Testis (tissue), 3 donors: Measurements from ENCODE around the gene DCTD. TPM values are rescaled to one million over a fixed set of nuclear protein-coding genes. Genes with fewer than 3 reads are reported as not detected.

Experiments used
- DNase-seq: peaks from one replicate; pipeline ENCODE4 v3.0.0-alpha.2; 2019
- H3K27ac ChIP-seq, 2 donors: fragments of 200-600 bp; sonication (generic); one replicate each; pipeline ENCODE4 v1.5.1; 2019
- H3K27me3 ChIP-seq: fragments of 200-600 bp; sonication (generic); one replicate; pipeline ENCODE4 v1.5.1; 2019
- H3K36me3 ChIP-seq: fragments of 200-600 bp; sonication (generic); one replicate; pipeline ENCODE4 v1.5.1; 2017; ENCODE audit warnings: low read depth; ENCODE audit errors: missing control alignments
- H3K4me1 ChIP-seq: fragments of 200-600 bp; sonication (generic); one replicate; pipeline ENCODE4 v1.5.1; 2019
- H3K4me3 ChIP-seq, 2 donors: fragments of 200-600 bp; sonication (generic); one replicate each; pipeline ENCODE4 v1.5.1; 2017 to 2019
- H3K9me3 ChIP-seq: fragments of 200-600 bp; sonication (generic); one replicate; pipeline ENCODE4 v1.5.1; 2017
- POLR2A ChIP-seq: fragments of 450-650 bp; IDR thresholded peaks from one replicate; pipeline ENCODE4 v1.6.1; 2017; ENCODE audit warnings: antibody characterized with exemption, mild to moderate bottlenecking, moderate library complexity
- WGBS, 2 donors: methylation state at CpG; one replicate each; pipeline ENCODE4 v1.1.5; 2018; 5-methylcytosine and 5-hydroxymethylcytosine counted together
- intact Hi-C: fragments of 100-400 bp; cut with DNase I; formaldehyde crosslinking; loops from one replicate; pipeline ENCODE4 v1.15.1; 2023; ENCODE audit warnings: low total_unique reads
- polyA plus RNA-seq: library from polyadenylated mRNA; stranded (reverse); fragments of 350-450 nt; fragmentation: Illumina TruSeq; extraction: RNeasy Lipid Tissue Mini Kit (QIAGEN cat#74804); gene quantifications from one replicate; pipeline ENCODE4 v1.2.3, GENCODE V29; 2014; ENCODE audit warnings: low read depth, low replicate concordance; ENCODE audit not compliant: insufficient read depth
- total RNA-seq, 2 donors: library from RNA; depleted of rRNA; stranded (reverse); fragments of >200 nt; gene quantifications; one replicate each; pipeline ENCODE4 v1.2.3, GENCODE V29; 2016
- TF ChIP-seq, protein P1 (sequence below), 3 experiments: fragments of 450-650 bp in 2 of 3; fragments of 200-600 bp in 1 of 3; sonication (generic) in 1 of 3; IDR thresholded peaks; one replicate each; pipeline ENCODE4 v1.5.1; 2016 to 2019; ENCODE audit warnings: antibody characterized with exemption in 3 of 3, mild to moderate bottlenecking in 2 of 3, moderate library complexity in 1 of 3

The DCTD gene
- total and polyA plus RNA-seq, 3 donors from 2014 or later = 41.8 to 56.5 (median 45.6) TPM

DNA sequence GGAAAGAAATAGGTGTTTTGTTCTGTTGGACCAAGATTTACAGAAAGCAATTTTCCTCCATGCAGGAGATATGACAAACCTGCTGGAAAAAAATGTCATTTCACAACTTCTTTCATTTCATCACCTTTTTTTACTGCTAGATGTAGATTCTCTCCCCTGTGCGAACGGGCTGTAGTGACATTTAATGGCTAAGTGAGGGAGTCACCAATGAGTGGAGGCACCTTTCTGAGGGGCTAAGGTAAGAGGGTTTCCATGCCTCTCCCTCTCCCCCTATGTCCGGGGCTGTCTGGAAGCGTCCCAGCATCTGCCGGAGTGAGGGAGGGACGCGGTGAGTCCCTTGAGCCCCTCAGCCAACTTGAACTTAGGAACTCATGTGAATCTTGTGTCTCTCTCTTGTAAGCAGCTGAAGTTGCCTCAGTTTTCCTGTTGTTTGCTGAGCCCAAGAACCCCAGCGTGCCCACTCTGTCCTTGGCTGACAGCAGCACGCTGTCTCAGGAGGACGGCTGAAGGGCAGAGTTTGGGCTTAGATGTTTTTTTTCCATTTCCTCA is 42.3 kb downstream of the DCTD start:
- DNase-seq = no peak
- no peak for TF ChIP-seq POLR2A
- TF ChIP-seq, protein P1, sequence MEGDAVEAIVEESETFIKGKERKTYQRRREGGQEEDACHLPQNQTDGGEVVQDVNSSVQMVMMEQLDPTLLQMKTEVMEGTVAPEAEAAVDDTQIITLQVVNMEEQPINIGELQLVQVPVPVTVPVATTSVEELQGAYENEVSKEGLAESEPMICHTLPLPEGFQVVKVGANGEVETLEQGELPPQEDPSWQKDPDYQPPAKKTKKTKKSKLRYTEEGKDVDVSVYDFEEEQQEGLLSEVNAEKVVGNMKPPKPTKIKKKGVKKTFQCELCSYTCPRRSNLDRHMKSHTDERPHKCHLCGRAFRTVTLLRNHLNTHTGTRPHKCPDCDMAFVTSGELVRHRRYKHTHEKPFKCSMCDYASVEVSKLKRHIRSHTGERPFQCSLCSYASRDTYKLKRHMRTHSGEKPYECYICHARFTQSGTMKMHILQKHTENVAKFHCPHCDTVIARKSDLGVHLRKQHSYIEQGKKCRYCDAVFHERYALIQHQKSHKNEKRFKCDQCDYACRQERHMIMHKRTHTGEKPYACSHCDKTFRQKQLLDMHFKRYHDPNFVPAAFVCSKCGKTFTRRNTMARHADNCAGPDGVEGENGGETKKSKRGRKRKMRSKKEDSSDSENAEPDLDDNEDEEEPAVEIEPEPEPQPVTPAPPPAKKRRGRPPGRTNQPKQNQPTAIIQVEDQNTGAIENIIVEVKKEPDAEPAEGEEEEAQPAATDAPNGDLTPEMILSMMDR (IDR thresholded peaks at IDR 0.05) = no peak
- H3K36me3 ChIP-seq = no peaks in the 10 kb centered on the region
- no peaks in the 10 kb centered on the region for H3K9me3 ChIP-seq
- no peak overlapping the region for H3K27ac ChIP-seq
- no peaks in the 10 kb centered on the region for H3K27me3 ChIP-seq
- 92 to 97% methylated on average over 10 of the region's 10 CpGs for WGBS, 2 donors
- no peaks in the 10 kb centered on the region for H3K4me1 ChIP-seq
- no peak overlapping the region for H3K4me3 ChIP-seq
- intact Hi-C loops = no loop called here

DNA sequence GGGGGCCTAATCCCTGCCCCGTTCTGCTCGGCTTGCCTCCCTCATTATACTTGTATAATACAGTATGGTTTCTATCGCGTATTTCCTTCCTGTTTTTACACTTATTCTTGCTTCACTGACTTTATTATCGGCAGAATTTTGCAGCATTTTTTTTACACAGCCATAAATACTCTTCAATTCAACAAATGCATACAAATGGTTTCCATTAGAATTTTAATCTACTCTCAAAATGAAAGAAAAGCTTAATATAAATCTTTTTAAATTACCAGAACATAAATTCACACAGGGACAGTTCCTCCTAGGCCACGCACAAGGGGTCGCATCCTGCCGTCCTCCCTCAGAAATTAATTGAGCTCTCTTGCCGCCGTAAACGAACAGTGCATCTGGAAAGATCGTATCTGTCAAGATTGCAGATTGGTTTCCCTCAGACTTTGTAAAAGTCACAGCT is 42.9 kb downstream of the DCTD start:
- H3K4me3 ChIP-seq = no peak overlapping the region
- H3K36me3 ChIP-seq = no peaks in the 10 kb centered on the region
- no peaks in the 10 kb centered on the region for H3K27me3 ChIP-seq
- TF ChIP-seq POLR2A = no peak
- TF ChIP-seq, protein P1 (IDR thresholded peaks at IDR 0.05) = no peak
- intact Hi-C loops = no loop called here
- no peak for DNase-seq
- no peaks in the 10 kb centered on the region for H3K9me3 ChIP-seq
- no peak overlapping the region for H3K27ac ChIP-seq
- 86 to 88% methylated on average over 12 of the region's 12 CpGs for WGBS, 2 donors
- no peaks in the 10 kb centered on the region for H3K4me1 ChIP-seq

DNA sequence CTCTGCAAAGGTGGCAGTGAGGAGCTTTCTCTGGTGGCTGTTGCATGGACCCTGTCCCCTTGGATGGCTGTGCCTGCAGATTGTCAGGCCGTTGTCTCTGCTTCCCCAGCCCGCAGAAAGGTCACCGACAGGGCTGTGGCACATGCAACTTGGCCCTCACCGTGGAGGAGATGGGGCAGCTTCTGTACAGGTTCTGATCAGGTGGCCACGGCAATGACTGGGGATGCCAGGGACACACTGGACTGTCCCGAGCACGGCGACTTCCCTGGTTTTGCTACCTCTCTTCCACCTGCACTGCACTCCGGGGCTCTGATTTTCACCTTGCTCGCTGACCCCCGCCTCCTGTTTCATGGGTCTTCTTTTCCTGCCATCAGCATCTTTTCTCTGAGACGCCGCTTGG is 43.5 kb downstream of the DCTD start:
- no peak overlapping the region for H3K27ac ChIP-seq
- H3K27me3 ChIP-seq = no peaks in the 10 kb centered on the region
- H3K36me3 ChIP-seq = no peaks in the 10 kb centered on the region
- intact Hi-C loops = no loop called here
- H3K4me3 ChIP-seq = no peak overlapping the region
- no peak for DNase-seq
- no peaks in the 10 kb centered on the region for H3K4me1 ChIP-seq
- TF ChIP-seq, protein P1 (IDR thresholded peaks at IDR 0.05) = no peak
- no peak for TF ChIP-seq POLR2A
- 92 to 97% methylated on average over 10 to 13 of the region's 13 CpGs for WGBS, 2 donors
- H3K9me3 ChIP-seq = no peaks in the 10 kb centered on the region

DNA sequence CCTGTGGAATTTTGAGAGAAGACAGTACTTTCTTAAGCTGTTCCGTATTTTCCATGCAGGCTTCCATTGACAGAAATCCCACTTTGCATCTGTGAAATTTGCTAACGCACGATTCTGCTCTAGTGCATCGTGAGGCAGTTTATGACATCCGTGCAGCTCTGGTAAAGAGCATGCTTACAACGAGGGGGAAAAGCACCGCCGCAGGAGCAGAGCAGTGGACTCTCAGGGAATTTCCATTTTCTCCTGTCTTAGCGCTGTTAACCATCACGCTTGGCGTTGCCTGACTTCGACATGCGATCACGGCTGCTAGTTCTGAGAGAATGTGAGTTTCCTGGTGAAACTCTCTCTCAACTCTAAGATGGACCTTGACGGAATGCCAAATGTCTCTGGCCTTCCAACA is 43.9 kb downstream of the DCTD start:
- WGBS, 2 donors = 89 to 93% methylated on average over 14 to 15 of the region's 15 CpGs
- Histone ChIP-seq H3K36me3 (no peaks in the 10 kb centered on the region), H3K27me3 (no peaks in the 10 kb centered on the region), H3K27ac (no peak overlapping the region), H3K9me3 (no peaks in the 10 kb centered on the region), H3K4me3 (no peak overlapping the region), H3K4me1 (no peaks in the 10 kb centered on the region)
- TF ChIP-seq, protein P1 (IDR thresholded peaks at IDR 0.05) = no peak
- TF ChIP-seq POLR2A = no peak
- no peak for DNase-seq
- intact Hi-C loops = no loop called here

DNA sequence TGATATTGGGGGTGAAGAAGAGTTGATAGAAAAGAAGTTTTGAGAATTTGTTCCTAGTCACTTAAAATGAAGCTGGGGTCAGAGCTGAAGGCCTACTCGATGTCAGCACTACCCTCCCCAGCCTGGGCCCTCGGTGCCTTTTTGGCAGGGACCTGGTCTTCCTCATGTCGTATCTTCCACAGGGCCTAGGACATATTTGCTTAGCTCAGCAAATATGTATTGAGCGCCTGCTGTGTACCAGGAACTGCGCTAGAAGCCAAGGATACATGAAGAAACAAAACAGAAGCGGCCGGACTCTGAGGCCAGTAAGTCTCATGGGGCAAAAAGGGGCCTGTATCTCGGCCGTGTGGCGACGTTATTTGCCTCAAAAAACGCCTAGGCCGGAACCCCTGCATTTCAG is 44.3 kb downstream of the DCTD start:
- no peak overlapping the region for H3K4me3 ChIP-seq
- H3K27me3 ChIP-seq = no peaks in the 10 kb centered on the region
- intact Hi-C loops = no loop called here
- no peaks in the 10 kb centered on the region for H3K4me1 ChIP-seq
- TF ChIP-seq, protein P1 (IDR thresholded peaks at IDR 0.05) = no peak
- no peak for TF ChIP-seq POLR2A
- no peaks in the 10 kb centered on the region for H3K36me3 ChIP-seq
- H3K9me3 ChIP-seq = no peaks in the 10 kb centered on the region
- DNase-seq = no peak
- WGBS, 2 donors = 87 to 96% methylated on average over 13 of the region's 13 CpGs
- no peak overlapping the region for H3K27ac ChIP-seq
